Osteoblast (primary cell): ENCODE measurements around the gene TRPM5. TPM values are rescaled to one million over a fixed set of nuclear protein-coding genes. Genes with fewer than 3 reads are reported as not detected.

Source experiments
- DNase-seq: peaks from one replicate; pipeline ENCODE4 v3.0.0; 2011; ENCODE audit warnings: low spot score, mixed read lengths; ENCODE audit not compliant: insufficient read length; ENCODE audit errors: missing footprints
- H2AFZ ChIP-seq: 2 replicates; pipeline ENCODE4 v1.6.0; 2011; ENCODE audit warnings: mild to moderate bottlenecking, low read length
- H3K27ac ChIP-seq: 2 replicates; pipeline ENCODE4 v1.5.1; 2011; ENCODE audit warnings: mild to moderate bottlenecking, low read depth, low read length, moderate library complexity
- H3K27me3 ChIP-seq: 2 replicates; pipeline ENCODE4 v1.6.0; 2012; ENCODE audit warnings: mild to moderate bottlenecking, control low read depth, inconsistent platforms, low read length, moderate library complexity; ENCODE audit not compliant: insufficient read depth
- H3K36me3 ChIP-seq: 2 replicates; pipeline ENCODE4 v1.5.1; 2011; ENCODE audit warnings: mild to moderate bottlenecking, low read length, control low read depth, moderate library complexity; ENCODE audit not compliant: insufficient read depth
- H3K4me1 ChIP-seq: 2 replicates; pipeline ENCODE4 v1.5.1; 2011; ENCODE audit warnings: mild to moderate bottlenecking, low read length, control low read depth, moderate library complexity; ENCODE audit not compliant: insufficient read depth
- H3K4me2 ChIP-seq: 2 replicates; pipeline ENCODE4 v1.6.0; 2011; ENCODE audit warnings: mild to moderate bottlenecking, low read length; ENCODE audit not compliant: insufficient read depth
- H3K4me3 ChIP-seq: fragments of 200-600 bp; sonication (generic); 3 replicates; pipeline ENCODE4 v1.5.1; 2012; ENCODE audit warnings: mild to moderate bottlenecking, low read length, inconsistent platforms; ENCODE audit not compliant: insufficient read depth
- H3K79me2 ChIP-seq: 2 replicates; pipeline ENCODE4 v1.6.0; 2012; ENCODE audit warnings: mild to moderate bottlenecking, low read length, control low read depth, inconsistent platforms; ENCODE audit not compliant: insufficient read depth
- H3K9me3 ChIP-seq: 2 replicates; pipeline ENCODE4 v1.5.1; 2011; ENCODE audit warnings: low read depth, low read length, control low read depth
- H4K20me1 ChIP-seq: 2 replicates; pipeline ENCODE4 v1.6.0; 2012; ENCODE audit warnings: mild to moderate bottlenecking, low read length, control low read depth; ENCODE audit not compliant: insufficient read depth
- total RNA-seq: library from RNA; depleted of rRNA; stranded (reverse); fragments of >200 nt; gene quantifications from 2 replicates; pipeline ENCODE4 v1.2.3, GENCODE V29; 2012
- TF ChIP-seq, protein P1 (sequence below): IDR thresholded peaks from 2 replicates; pipeline ENCODE4 v1.5.1; 2011; ENCODE audit warnings: mild to moderate bottlenecking, low read depth, low read length, moderate library complexity; ENCODE audit errors: extremely low read depth

Gene TRPM5
- total RNA-seq, 1 donor, result not detected

DNA sequence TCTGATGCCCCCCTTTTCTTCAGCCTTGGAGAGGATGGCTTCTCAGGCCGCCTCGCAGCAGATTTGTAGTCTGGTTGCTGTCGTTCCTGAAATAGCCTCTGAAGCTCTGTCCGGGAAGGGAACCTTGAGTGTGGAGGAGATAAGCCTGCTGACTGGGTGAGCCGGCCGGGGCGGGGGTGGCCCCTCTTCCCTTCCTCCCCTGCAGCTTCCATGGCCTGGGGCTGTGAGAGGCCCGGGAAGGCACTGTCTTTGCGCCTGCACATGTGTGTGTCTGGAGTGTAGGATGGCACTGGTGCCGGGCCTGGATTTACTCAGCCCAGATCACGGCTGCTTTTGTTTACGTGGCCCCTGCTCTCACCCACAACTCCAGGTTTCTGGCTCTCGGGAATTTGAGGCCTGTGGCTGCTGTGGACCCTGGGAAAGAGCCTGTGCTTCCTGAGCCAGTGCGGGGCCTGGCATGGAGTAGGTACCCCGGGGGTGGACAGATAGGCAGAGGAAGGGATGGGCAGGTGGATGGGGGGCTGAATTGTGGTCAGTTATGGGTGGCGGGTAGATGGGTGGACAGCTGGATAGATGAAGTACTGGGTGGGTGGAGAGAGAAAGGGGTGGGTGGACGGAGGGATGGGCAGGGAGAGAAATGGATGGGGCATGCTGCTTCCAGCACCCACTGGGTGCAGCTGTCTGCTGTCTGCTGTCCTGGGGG, 17.1 kb upstream of the TRPM5 start:
- Histone ChIP-seq H4K20me1 (no peaks in the 10 kb centered on the region), H3K27me3 (no peaks in the 10 kb centered on the region), H3K36me3 (no peaks in the 10 kb centered on the region), H3K79me2 (no peaks in the 10 kb centered on the region), H3K9me3 (no peaks in the 10 kb centered on the region), H3K27ac (no peak overlapping the region), H3K4me3 (no peak overlapping the region), H3K4me2 (no peak overlapping the region), H3K4me1 (no peaks in the 10 kb centered on the region), H2AFZ (no peak overlapping the region)
- TF ChIP-seq, protein P1, sequence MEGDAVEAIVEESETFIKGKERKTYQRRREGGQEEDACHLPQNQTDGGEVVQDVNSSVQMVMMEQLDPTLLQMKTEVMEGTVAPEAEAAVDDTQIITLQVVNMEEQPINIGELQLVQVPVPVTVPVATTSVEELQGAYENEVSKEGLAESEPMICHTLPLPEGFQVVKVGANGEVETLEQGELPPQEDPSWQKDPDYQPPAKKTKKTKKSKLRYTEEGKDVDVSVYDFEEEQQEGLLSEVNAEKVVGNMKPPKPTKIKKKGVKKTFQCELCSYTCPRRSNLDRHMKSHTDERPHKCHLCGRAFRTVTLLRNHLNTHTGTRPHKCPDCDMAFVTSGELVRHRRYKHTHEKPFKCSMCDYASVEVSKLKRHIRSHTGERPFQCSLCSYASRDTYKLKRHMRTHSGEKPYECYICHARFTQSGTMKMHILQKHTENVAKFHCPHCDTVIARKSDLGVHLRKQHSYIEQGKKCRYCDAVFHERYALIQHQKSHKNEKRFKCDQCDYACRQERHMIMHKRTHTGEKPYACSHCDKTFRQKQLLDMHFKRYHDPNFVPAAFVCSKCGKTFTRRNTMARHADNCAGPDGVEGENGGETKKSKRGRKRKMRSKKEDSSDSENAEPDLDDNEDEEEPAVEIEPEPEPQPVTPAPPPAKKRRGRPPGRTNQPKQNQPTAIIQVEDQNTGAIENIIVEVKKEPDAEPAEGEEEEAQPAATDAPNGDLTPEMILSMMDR, result no peak
- DNase-seq, result peak; percentile 76

DNA sequence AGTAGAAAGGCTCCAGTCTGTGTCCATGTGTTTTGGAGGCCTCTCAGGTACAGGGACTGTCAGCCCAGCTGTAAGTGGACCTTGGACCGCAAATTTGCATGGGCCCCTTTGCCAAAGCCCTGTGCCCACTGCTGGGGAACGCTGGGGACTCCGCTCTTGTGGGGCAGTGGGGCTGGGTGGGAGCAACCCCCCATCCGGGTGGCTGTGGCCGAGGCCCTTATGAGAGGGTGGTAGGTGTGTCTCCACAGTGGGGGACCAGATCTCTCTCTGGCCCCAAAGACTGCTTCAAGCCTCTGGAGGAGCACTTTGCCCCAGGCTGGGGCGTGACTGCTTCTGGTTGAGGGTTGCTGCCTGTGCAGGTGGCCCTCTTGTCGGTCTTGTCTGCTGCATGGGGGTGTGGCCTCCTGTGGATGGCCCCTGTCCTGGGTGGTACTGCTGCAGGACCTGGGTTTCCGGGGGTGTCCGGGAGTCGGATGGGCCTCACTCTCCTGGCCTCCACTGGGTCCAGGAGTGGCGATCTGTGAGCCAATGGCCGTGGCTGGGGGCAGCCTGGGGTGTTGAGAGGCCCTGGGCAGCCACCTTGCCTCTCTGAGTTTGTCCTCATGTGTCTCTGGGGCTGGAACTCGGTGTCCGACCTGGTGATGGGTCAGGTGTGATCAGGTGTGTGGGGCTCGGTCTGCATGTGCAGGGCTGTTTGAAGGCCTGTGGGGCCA, 16.4 kb upstream of the TRPM5 start:
- TF ChIP-seq, protein P1, result no peak
- H2AFZ ChIP-seq, result no peak overlapping the region
- no peaks in the 10 kb centered on the region for H3K4me1 ChIP-seq
- H3K9me3 ChIP-seq, result no peaks in the 10 kb centered on the region
- H3K79me2 ChIP-seq, result no peaks in the 10 kb centered on the region
- H3K4me3 ChIP-seq, result no peak overlapping the region
- H3K4me2 ChIP-seq, result no peak overlapping the region
- H3K27me3 ChIP-seq, result no peaks in the 10 kb centered on the region
- no peaks in the 10 kb centered on the region for H3K36me3 ChIP-seq
- H3K27ac ChIP-seq, result no peak overlapping the region
- H4K20me1 ChIP-seq, result no peaks in the 10 kb centered on the region
- peak; percentile 71 for DNase-seq

- no peak overlapping the region for H3K4me2 ChIP-seq
- H3K36me3 ChIP-seq, result no peaks in the 10 kb centered on the region
- no peaks in the 10 kb centered on the region for H3K27me3 ChIP-seq
- DNase-seq, result peak; percentile 74
- TF ChIP-seq, protein P1, result no peak
- no peak overlapping the region for H3K27ac ChIP-seq
- H3K4me3 ChIP-seq, result no peak overlapping the region
- no peak overlapping the region for H2AFZ ChIP-seq
- H3K9me3 ChIP-seq, result no peaks in the 10 kb centered on the region
- no peaks in the 10 kb centered on the region for H4K20me1 ChIP-seq
- H3K79me2 ChIP-seq, result no peaks in the 10 kb centered on the region
- H3K4me1 ChIP-seq, result no peaks in the 10 kb centered on the region
These were observed 15.7 kb upstream of the TRPM5 start for GRCh38 chr11:2459796-2460531.
